Measurements from ENCODE around the gene KLK13.

GRCh38 chr19:51079481-51080110 lies 14.7 kb upstream of the KLK13 start:
- TF ChIP-seq, protein P1, sequence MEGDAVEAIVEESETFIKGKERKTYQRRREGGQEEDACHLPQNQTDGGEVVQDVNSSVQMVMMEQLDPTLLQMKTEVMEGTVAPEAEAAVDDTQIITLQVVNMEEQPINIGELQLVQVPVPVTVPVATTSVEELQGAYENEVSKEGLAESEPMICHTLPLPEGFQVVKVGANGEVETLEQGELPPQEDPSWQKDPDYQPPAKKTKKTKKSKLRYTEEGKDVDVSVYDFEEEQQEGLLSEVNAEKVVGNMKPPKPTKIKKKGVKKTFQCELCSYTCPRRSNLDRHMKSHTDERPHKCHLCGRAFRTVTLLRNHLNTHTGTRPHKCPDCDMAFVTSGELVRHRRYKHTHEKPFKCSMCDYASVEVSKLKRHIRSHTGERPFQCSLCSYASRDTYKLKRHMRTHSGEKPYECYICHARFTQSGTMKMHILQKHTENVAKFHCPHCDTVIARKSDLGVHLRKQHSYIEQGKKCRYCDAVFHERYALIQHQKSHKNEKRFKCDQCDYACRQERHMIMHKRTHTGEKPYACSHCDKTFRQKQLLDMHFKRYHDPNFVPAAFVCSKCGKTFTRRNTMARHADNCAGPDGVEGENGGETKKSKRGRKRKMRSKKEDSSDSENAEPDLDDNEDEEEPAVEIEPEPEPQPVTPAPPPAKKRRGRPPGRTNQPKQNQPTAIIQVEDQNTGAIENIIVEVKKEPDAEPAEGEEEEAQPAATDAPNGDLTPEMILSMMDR (IDR thresholded peaks at IDR 0.05; ENCODE audit: low read depth, low read length) = no peak
- TF ChIP-seq EZH2phosphoT487 (IDR thresholded peaks at IDR 0.05; ENCODE audit: low read depth) = no peak
